ENCODE measurements around the gene CCDC148. TPM values are rescaled to one million over a fixed set of nuclear protein-coding genes. Genes with fewer than 3 reads are reported as not detected.

CCDC148 gene
- total RNA-seq, 1 experiment from 2014 or later, result 0.49 TPM

- H3K27ac ChIP-seq, result no peak overlapping the region
- no peak overlapping the region for H3K4me3 ChIP-seq
- no peak for DNase-seq
- H3K4me1 ChIP-seq, result no peaks in the 10 kb centered on the region
- H3K27me3 ChIP-seq, result no peaks in the 10 kb centered on the region
- H3K36me3 ChIP-seq, result no peaks in the 10 kb centered on the region
- no peaks in the 10 kb centered on the region for H3K9me3 ChIP-seq (replicated peaks)
Observed at GRCh38 chr2:158172719-158173118, 283.8 kb downstream of the CCDC148 start.

- H3K27ac ChIP-seq, result no peak overlapping the region
- no peak overlapping the region for H3K4me3 ChIP-seq
- DNase-seq, result peak in 1 of 2 experiments; percentile 9
- H3K27me3 ChIP-seq, result no peaks in the 10 kb centered on the region
- no peaks in the 10 kb centered on the region for H3K36me3 ChIP-seq
- no peaks in the 10 kb centered on the region for H3K9me3 ChIP-seq (replicated peaks)
- H3K4me1 ChIP-seq, result no peaks in the 10 kb centered on the region
Observed at GRCh38 chr2:158154596-158154995, 302.0 kb downstream of the CCDC148 start.

- no peaks in the 10 kb centered on the region for H3K4me1 ChIP-seq
- DNase-seq, result peak; percentile 18 to 23
- H3K4me3 ChIP-seq, result no peak overlapping the region
- no peaks in the 10 kb centered on the region for H3K9me3 ChIP-seq (replicated peaks)
- H3K27ac ChIP-seq, result no peak overlapping the region
- no peaks in the 10 kb centered on the region for H3K36me3 ChIP-seq
- H3K27me3 ChIP-seq, result no peaks in the 10 kb centered on the region
Observed at GRCh38 chr2:158153270-158154015, 303.1 kb downstream of the CCDC148 start.

- no peak for DNase-seq
- Histone ChIP-seq H3K9me3 (replicated peaks) (no peaks in the 10 kb centered on the region; the same call in 1 of the 2 replicates), H3K4me1 (no peaks in the 10 kb centered on the region), H3K4me3 (no peak overlapping the region), H3K36me3 (no peaks in the 10 kb centered on the region), H3K27ac (no peak overlapping the region), H3K27me3 (no peaks in the 10 kb centered on the region)
Observed at GRCh38 chr2:158144914-158145625, 311.5 kb downstream of the CCDC148 start.

GRCh38 chr2:158143703-158144360, 312.7 kb downstream of the CCDC148 start:
- DNase-seq, result no peak
- H3K36me3 ChIP-seq, result no peaks in the 10 kb centered on the region

GRCh38 chr2:158142568-158143332, 313.8 kb downstream of the CCDC148 start:
- Histone ChIP-seq H3K27ac (no peak overlapping the region), H3K36me3 (no peaks in the 10 kb centered on the region), H3K4me1 (no peaks in the 10 kb centered on the region), H3K4me3 (no peak overlapping the region), H3K27me3 (no peaks in the 10 kb centered on the region), H3K9me3 (replicated peaks) (no peaks in the 10 kb centered on the region; the same call in 1 of the 2 replicates)
- DNase-seq, result no peak

More at GRCh38 chr2:158143703-158144360, 312.7 kb downstream of the CCDC148 start:
- no peak overlapping the region for H3K27ac ChIP-seq
- H3K9me3 ChIP-seq (replicated peaks), result no peaks in the 10 kb centered on the region; the same call in 1 of the 2 replicates
- no peaks in the 10 kb centered on the region for H3K4me1 ChIP-seq
- H3K4me3 ChIP-seq, result no peak overlapping the region
- H3K27me3 ChIP-seq, result no peaks in the 10 kb centered on the region

- Histone ChIP-seq H3K27me3 (no peaks in the 10 kb centered on the region), H3K36me3 (no peaks in the 10 kb centered on the region), H3K4me1 (no peaks in the 10 kb centered on the region), H3K4me3 (no peak overlapping the region), H3K27ac (no peak overlapping the region), H3K9me3 (replicated peaks) (no peaks in the 10 kb centered on the region; the same call in 1 of the 2 replicates)
- DNase-seq, result no peak
Observed at GRCh38 chr2:158142165-158142564, 314.4 kb downstream of the CCDC148 start.

GRCh38 chr2:158140201-158140600, 316.4 kb downstream of the CCDC148 start:
- no peak overlapping the region for H3K4me3 ChIP-seq
- H3K27ac ChIP-seq, result no peak overlapping the region
- no peaks in the 10 kb centered on the region for H3K36me3 ChIP-seq

GRCh38 chr2:158138255-158138654, 318.3 kb downstream of the CCDC148 start:
- no peak overlapping the region for H3K4me3 ChIP-seq
- H3K4me1 ChIP-seq, result no peaks in the 10 kb centered on the region
- H3K27me3 ChIP-seq, result no peaks in the 10 kb centered on the region
- DNase-seq, result peak in 1 of 2 experiments; percentile 11
- H3K27ac ChIP-seq, result no peak overlapping the region
- no peaks in the 10 kb centered on the region; the same call in 1 of the 2 replicates for H3K9me3 ChIP-seq (replicated peaks)
- H3K36me3 ChIP-seq, result no peaks in the 10 kb centered on the region

More at GRCh38 chr2:158140201-158140600, 316.4 kb downstream of the CCDC148 start:
- Histone ChIP-seq H3K9me3 (replicated peaks) (no peaks in the 10 kb centered on the region; the same call in 1 of the 2 replicates), H3K27me3 (no peaks in the 10 kb centered on the region), H3K4me1 (no peaks in the 10 kb centered on the region)
- DNase-seq, result no peak

GRCh38 chr2:158135096-158135495, 321.5 kb downstream of the CCDC148 start:
- Histone ChIP-seq H3K27me3 (no peaks in the 10 kb centered on the region), H3K9me3 (replicated peaks) (no peaks in the 10 kb centered on the region), H3K4me3 (no peak overlapping the region), H3K36me3 (no peaks in the 10 kb centered on the region), H3K27ac (no peak overlapping the region), H3K4me1 (no peaks in the 10 kb centered on the region)
- no peak for DNase-seq

GRCh38 chr2:158134655-158135054, 321.9 kb downstream of the CCDC148 start:
- Histone ChIP-seq H3K27me3 (no peaks in the 10 kb centered on the region), H3K4me3 (no peak overlapping the region), H3K36me3 (no peaks in the 10 kb centered on the region), H3K4me1 (no peaks in the 10 kb centered on the region), H3K9me3 (replicated peaks) (no peaks in the 10 kb centered on the region), H3K27ac (no peak overlapping the region)
- no peak for DNase-seq

- Histone ChIP-seq H3K27ac (no peak overlapping the region), H3K9me3 (replicated peaks) (no peaks in the 10 kb centered on the region), H3K27me3 (no peaks in the 10 kb centered on the region), H3K4me1 (no peaks in the 10 kb centered on the region), H3K4me3 (no peak overlapping the region), H3K36me3 (no peaks in the 10 kb centered on the region)
- DNase-seq, result no peak
Observed at GRCh38 chr2:158134055-158134454, 322.5 kb downstream of the CCDC148 start.

- Histone ChIP-seq H3K27ac (no peak overlapping the region), H3K4me1 (no peaks in the 10 kb centered on the region), H3K9me3 (replicated peaks) (no peaks in the 10 kb centered on the region), H3K27me3 (no peaks in the 10 kb centered on the region), H3K4me3 (no peak overlapping the region), H3K36me3 (no peaks in the 10 kb centered on the region)
- no peak for DNase-seq
Observed at GRCh38 chr2:158131919-158132566, 324.5 kb downstream of the CCDC148 start.

- Histone ChIP-seq H3K9me3 (replicated peaks) (no peaks in the 10 kb centered on the region), H3K4me1 (no peaks in the 10 kb centered on the region), H3K27ac (no peak overlapping the region), H3K27me3 (no peaks in the 10 kb centered on the region), H3K4me3 (no peak overlapping the region), H3K36me3 (no peaks in the 10 kb centered on the region)
- no peak for DNase-seq
Observed at GRCh38 chr2:158131483-158131912, 325.1 kb downstream of the CCDC148 start.

All from SJCRH30 (cell line).